Panc1 (cell line): ENCODE data around the gene FILIP1L. TPM values are rescaled to one million over a fixed set of nuclear protein-coding genes. Genes with fewer than 3 reads are reported as not detected.

Source experiments
- ATAC-seq: fragments of 200-7000 bp; cut with Tn5 transposase; 2 replicates; pipeline ENCODE4 v1.9.1; 2020; ENCODE audit warnings: mild to moderate bottlenecking, moderate library complexity
- BruUV-seq: library from RNA; stranded (reverse); fragments of 400-500 nt; replicated peaks from 2 replicates; lab custom pipeline; 2021; lab: Mats Ljungman, UMichigan
- CTCF ChIA-PET: fragments of 300-600 bp; sonication (Branson Sonifier 250); formaldehyde crosslinking; loops from one replicate; lab custom pipeline; 2022; ENCODE audit warnings: antibody characterized with exemption; lab: Charles Lee
- POLR2A ChIA-PET: fragments of 300-600 bp; sonication (Branson Sonifier 250); formaldehyde crosslinking; loops from one replicate; lab custom pipeline; 2022; ENCODE audit warnings: antibody characterized with exemption; lab: Charles Lee
- DNase-seq: peaks from one replicate; pipeline ENCODE4 v3.0.0-alpha.2; 2010; ENCODE audit warnings: low read depth, low spot score
- H3K27ac ChIP-seq: 2 replicates; pipeline ENCODE4 v1.5.1; 2011; ENCODE audit warnings: mild to moderate bottlenecking, low read length, inconsistent platforms
- H3K27me3 ChIP-seq: fragments of 200-500 bp; sonication (Bioruptor generic); 2 replicates; pipeline ENCODE4 v1.6.0; 2014; ENCODE audit warnings: low read length, inconsistent platforms; ENCODE audit not compliant: control insufficient read depth, insufficient read depth
- H3K36me3 ChIP-seq: fragments of 200-500 bp; sonication (Bioruptor generic); 2 replicates; pipeline ENCODE4 v1.5.1; 2014; ENCODE audit warnings: inconsistent platforms, mild to moderate bottlenecking, low read length, moderate library complexity; ENCODE audit not compliant: control insufficient read depth, insufficient read depth
- H3K4me1 ChIP-seq: 2 replicates; pipeline ENCODE4 v1.5.1; 2011; ENCODE audit warnings: inconsistent platforms, mild to moderate bottlenecking, low read length, moderate library complexity; ENCODE audit not compliant: control insufficient read depth, insufficient read depth
- H3K4me3 ChIP-seq, 2 experiments: 2 replicates each; pipeline ENCODE4 v1.5.1; 2011 to 2012; ENCODE audit warnings: low read depth in 2 of 2, low read length in 2 of 2, mild to moderate bottlenecking in 2 of 2, inconsistent platforms in 1 of 2, moderate library complexity in 1 of 2
- H3K9me3 ChIP-seq: fragments of 200-500 bp; sonication (Bioruptor generic); 2 replicates; pipeline ENCODE4 v1.5.1; 2014; ENCODE audit warnings: low read depth, mild to moderate bottlenecking, inconsistent platforms, low read length, moderate library complexity; ENCODE audit not compliant: control insufficient read depth, insufficient read depth
- CTCF ChIP-seq: fragments of 450-650 bp; IDR thresholded peaks from 2 replicates; pipeline ENCODE4 v1.5.1; 2017; ENCODE audit warnings: mild to moderate bottlenecking
- POLR2AphosphoS5 ChIP-seq: IDR thresholded peaks from 2 replicates; pipeline ENCODE4 v1.6.1; 2012; ENCODE audit warnings: mild to moderate bottlenecking, low read depth, low read length, moderate library complexity
- SIN3A ChIP-seq: IDR thresholded peaks from 2 replicates; pipeline ENCODE4 v1.6.1; 2012; ENCODE audit warnings: low read depth, mild to moderate bottlenecking, low read length, moderate library complexity, borderline replicate concordance; ENCODE audit not compliant: insufficient read depth
- TCF7L2 ChIP-seq: IDR thresholded peaks from 2 replicates; pipeline ENCODE4 v1.6.1; 2011; ENCODE audit warnings: mild to moderate bottlenecking, low read depth, low read length, inconsistent platforms
- in situ Hi-C: cut with HindIII; loops from 2 replicates; pipeline ENCODE4 v1.10.0; 2016; ENCODE audit warnings: low sequenced_read_pairs, low pct_unique_long_range_greater_than_20kb
- intact Hi-C: fragments of 100-400 bp; cut with micrococcal nuclease; formaldehyde crosslinking; loops from one replicate; pipeline ENCODE4 v1.10.0; 2022; ENCODE audit not compliant: unreplicated experiment
- total RNA-seq: library from RNA; stranded (reverse); gene quantifications from one replicate; pipeline ENCODE4 v1.2.1, GENCODE V29; 2021; ENCODE audit not compliant: unreplicated experiment
- TF ChIP-seq, protein P1 (sequence below), 2 experiments: IDR thresholded peaks; 2 replicates each; pipeline ENCODE4 v1.6.1; 2011 to 2012; ENCODE audit warnings: low read depth in 2 of 2, control low read depth in 1 of 2, low read length in 1 of 2, mild to moderate bottlenecking in 1 of 2, moderate library complexity in 1 of 2; ENCODE audit not compliant: insufficient read depth in 1 of 2

Gene FILIP1L
- total RNA-seq, 1 experiment from 2014 or later = 3.2 TPM

DNA sequence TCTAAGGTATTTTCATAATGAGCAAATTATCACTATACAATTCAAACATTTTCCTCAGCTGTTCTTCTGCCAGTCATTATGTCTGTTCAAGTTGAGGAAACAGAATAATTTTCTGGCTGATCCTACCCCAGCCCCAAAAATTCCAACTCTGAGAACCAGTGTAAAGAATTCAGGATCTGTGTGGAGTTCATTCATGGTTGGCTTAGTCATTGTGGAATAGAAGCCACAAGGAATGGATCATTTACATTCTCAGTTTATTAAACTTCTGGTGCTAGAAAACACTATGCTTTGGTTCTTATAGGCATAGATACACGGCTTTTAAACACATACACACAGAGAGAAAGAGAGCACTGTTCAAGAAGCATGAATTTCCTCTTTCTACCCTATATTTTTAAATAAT lies 162.0 kb downstream of the FILIP1L start:
- ChIA-PET POLR2A (no interaction called here), CTCF (interaction anchor here (0.6 kb wide), 1 partner anchor 51 kb away, joined by 5 read pairs; no protein-coding TSS in a partner anchor)
- no TSS peak for BruUV-seq
- Histone ChIP-seq H3K27me3 (no peaks in the 10 kb centered on the region), H3K4me1 (peaks cover 5% of the 10 kb centered on the region; the same call in 1 of the 2 replicates), H3K27ac (no peak overlapping the region), H3K36me3 (no peaks in the 10 kb centered on the region), H3K4me3 (no peak overlapping the region), H3K9me3 (no peaks in the 10 kb centered on the region)
- intact Hi-C loops (no loop called here), in situ Hi-C loops (no loop called here)
- ATAC-seq = no peak
- no peak for TF ChIP-seq TCF7L2
- TF ChIP-seq CTCF = no peak
- TF ChIP-seq POLR2AphosphoS5 = no peak
- no peak for TF ChIP-seq SIN3A
- TF ChIP-seq, protein P1, sequence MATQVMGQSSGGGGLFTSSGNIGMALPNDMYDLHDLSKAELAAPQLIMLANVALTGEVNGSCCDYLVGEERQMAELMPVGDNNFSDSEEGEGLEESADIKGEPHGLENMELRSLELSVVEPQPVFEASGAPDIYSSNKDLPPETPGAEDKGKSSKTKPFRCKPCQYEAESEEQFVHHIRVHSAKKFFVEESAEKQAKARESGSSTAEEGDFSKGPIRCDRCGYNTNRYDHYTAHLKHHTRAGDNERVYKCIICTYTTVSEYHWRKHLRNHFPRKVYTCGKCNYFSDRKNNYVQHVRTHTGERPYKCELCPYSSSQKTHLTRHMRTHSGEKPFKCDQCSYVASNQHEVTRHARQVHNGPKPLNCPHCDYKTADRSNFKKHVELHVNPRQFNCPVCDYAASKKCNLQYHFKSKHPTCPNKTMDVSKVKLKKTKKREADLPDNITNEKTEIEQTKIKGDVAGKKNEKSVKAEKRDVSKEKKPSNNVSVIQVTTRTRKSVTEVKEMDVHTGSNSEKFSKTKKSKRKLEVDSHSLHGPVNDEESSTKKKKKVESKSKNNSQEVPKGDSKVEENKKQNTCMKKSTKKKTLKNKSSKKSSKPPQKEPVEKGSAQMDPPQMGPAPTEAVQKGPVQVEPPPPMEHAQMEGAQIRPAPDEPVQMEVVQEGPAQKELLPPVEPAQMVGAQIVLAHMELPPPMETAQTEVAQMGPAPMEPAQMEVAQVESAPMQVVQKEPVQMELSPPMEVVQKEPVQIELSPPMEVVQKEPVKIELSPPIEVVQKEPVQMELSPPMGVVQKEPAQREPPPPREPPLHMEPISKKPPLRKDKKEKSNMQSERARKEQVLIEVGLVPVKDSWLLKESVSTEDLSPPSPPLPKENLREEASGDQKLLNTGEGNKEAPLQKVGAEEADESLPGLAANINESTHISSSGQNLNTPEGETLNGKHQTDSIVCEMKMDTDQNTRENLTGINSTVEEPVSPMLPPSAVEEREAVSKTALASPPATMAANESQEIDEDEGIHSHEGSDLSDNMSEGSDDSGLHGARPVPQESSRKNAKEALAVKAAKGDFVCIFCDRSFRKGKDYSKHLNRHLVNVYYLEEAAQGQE (IDR thresholded peaks at IDR 0.05; ENCODE audit: insufficient read depth in 1 of 2, low read depth in 2 of 2, low read length in 1 of 2) = no peak
- DNase-seq = no peak

GRCh38 chr3:99951701-99952100 lies 162.6 kb downstream of the FILIP1L start:
- intact Hi-C loops (no loop called here), in situ Hi-C loops (no loop called here)
- H3K27ac ChIP-seq = no peak overlapping the region
- H3K4me1 ChIP-seq = peaks cover 5% of the 10 kb centered on the region; the same call in 1 of the 2 replicates
- POLR2A ChIA-PET = no interaction called here
- CTCF ChIA-PET = no interaction called here
- H3K4me3 ChIP-seq = no peak overlapping the region
- DNase-seq (no peak), ATAC-seq (no peak)
- no TSS peak for BruUV-seq
- no peaks in the 10 kb centered on the region for H3K36me3 ChIP-seq
- TF ChIP-seq, protein P1 (IDR thresholded peaks at IDR 0.05; ENCODE audit: insufficient read depth in 1 of 2, low read depth in 2 of 2, low read length in 1 of 2) = no peak
- TF ChIP-seq POLR2AphosphoS5 (no peak), TCF7L2 (no peak), SIN3A (no peak), CTCF (no peak)
- no peaks in the 10 kb centered on the region for H3K27me3 ChIP-seq
- H3K9me3 ChIP-seq = no peaks in the 10 kb centered on the region
